GM23338 (cell line): ENCODE measurements around the gene KLC1. TPM values are rescaled to one million over a fixed set of nuclear protein-coding genes. Genes with fewer than 3 reads are reported as not detected.

Experiments
- EZH2 ChIP-seq: fragments of 200-600 bp; sonication (generic); IDR thresholded peaks from one replicate; pipeline ENCODE4 v1.8.0; 2017; ENCODE audit warnings: antibody characterized with exemption, mild to moderate bottlenecking, low read depth; ENCODE audit not compliant: unreplicated experiment
- EZH2phosphoT487 ChIP-seq: fragments of 200-600 bp; sonication (generic); IDR thresholded peaks from one replicate; pipeline ENCODE4 v1.8.1; 2018; ENCODE audit warnings: antibody characterized with exemption; ENCODE audit not compliant: unreplicated experiment
- JUNB ChIP-seq: IDR thresholded peaks from one replicate; pipeline ENCODE4 v1.6.1; 2016; ENCODE audit warnings: antibody characterized with exemption; ENCODE audit not compliant: unreplicated experiment
- REST ChIP-seq: IDR thresholded peaks from one replicate; pipeline ENCODE4 v1.6.1; 2018; ENCODE audit warnings: antibody characterized with exemption; ENCODE audit not compliant: unreplicated experiment
- STAT1 ChIP-seq: IDR thresholded peaks from one replicate; pipeline ENCODE4 v1.6.1; 2016; ENCODE audit warnings: antibody characterized with exemption; ENCODE audit not compliant: unreplicated experiment
- ZNF114 ChIP-seq: fragments of 250-450 bp; sonication (Bioruptor Pico); IDR thresholded peaks from 2 replicates; pipeline ENCODE4 v1.5.0; 2020; ENCODE audit warnings: mild to moderate bottlenecking, moderate library complexity
- polyA plus RNA-seq: library from polyadenylated mRNA; unstranded; fragments of >200 nt; fragmentation: Nextera tagmentation; extraction: Ambion mirVana; gene quantifications from 2 replicates; pipeline ENCODE4 v1.2.1, GENCODE V29; 2016
- total RNA-seq: library from RNA; depleted of rRNA; stranded (reverse); fragments of >200 nt; shearing (Covaris generic); gene quantifications from 2 replicates; pipeline ENCODE4 v1.2.3, GENCODE V29; 2014
- TF ChIP-seq, protein P1 (sequence below): fragments of 250-450 bp; sonication (Bioruptor Pico); IDR thresholded peaks from 2 replicates; pipeline ENCODE4 v1.5.0; 2020; ENCODE audit warnings: mild to moderate bottlenecking, moderate library complexity

The KLC1 gene
- total and polyA plus RNA-seq, 2 experiments from 2014 or later, result 165 to 308 TPM

GRCh38 chr14:103739466-103739792, 110.4 kb downstream of the KLC1 start (continued):
- no peak for TF ChIP-seq REST
- TF ChIP-seq STAT1, result no peak
- TF ChIP-seq EZH2, result no peak
- no peak for TF ChIP-seq EZH2phosphoT487
- TF ChIP-seq, protein P1, sequence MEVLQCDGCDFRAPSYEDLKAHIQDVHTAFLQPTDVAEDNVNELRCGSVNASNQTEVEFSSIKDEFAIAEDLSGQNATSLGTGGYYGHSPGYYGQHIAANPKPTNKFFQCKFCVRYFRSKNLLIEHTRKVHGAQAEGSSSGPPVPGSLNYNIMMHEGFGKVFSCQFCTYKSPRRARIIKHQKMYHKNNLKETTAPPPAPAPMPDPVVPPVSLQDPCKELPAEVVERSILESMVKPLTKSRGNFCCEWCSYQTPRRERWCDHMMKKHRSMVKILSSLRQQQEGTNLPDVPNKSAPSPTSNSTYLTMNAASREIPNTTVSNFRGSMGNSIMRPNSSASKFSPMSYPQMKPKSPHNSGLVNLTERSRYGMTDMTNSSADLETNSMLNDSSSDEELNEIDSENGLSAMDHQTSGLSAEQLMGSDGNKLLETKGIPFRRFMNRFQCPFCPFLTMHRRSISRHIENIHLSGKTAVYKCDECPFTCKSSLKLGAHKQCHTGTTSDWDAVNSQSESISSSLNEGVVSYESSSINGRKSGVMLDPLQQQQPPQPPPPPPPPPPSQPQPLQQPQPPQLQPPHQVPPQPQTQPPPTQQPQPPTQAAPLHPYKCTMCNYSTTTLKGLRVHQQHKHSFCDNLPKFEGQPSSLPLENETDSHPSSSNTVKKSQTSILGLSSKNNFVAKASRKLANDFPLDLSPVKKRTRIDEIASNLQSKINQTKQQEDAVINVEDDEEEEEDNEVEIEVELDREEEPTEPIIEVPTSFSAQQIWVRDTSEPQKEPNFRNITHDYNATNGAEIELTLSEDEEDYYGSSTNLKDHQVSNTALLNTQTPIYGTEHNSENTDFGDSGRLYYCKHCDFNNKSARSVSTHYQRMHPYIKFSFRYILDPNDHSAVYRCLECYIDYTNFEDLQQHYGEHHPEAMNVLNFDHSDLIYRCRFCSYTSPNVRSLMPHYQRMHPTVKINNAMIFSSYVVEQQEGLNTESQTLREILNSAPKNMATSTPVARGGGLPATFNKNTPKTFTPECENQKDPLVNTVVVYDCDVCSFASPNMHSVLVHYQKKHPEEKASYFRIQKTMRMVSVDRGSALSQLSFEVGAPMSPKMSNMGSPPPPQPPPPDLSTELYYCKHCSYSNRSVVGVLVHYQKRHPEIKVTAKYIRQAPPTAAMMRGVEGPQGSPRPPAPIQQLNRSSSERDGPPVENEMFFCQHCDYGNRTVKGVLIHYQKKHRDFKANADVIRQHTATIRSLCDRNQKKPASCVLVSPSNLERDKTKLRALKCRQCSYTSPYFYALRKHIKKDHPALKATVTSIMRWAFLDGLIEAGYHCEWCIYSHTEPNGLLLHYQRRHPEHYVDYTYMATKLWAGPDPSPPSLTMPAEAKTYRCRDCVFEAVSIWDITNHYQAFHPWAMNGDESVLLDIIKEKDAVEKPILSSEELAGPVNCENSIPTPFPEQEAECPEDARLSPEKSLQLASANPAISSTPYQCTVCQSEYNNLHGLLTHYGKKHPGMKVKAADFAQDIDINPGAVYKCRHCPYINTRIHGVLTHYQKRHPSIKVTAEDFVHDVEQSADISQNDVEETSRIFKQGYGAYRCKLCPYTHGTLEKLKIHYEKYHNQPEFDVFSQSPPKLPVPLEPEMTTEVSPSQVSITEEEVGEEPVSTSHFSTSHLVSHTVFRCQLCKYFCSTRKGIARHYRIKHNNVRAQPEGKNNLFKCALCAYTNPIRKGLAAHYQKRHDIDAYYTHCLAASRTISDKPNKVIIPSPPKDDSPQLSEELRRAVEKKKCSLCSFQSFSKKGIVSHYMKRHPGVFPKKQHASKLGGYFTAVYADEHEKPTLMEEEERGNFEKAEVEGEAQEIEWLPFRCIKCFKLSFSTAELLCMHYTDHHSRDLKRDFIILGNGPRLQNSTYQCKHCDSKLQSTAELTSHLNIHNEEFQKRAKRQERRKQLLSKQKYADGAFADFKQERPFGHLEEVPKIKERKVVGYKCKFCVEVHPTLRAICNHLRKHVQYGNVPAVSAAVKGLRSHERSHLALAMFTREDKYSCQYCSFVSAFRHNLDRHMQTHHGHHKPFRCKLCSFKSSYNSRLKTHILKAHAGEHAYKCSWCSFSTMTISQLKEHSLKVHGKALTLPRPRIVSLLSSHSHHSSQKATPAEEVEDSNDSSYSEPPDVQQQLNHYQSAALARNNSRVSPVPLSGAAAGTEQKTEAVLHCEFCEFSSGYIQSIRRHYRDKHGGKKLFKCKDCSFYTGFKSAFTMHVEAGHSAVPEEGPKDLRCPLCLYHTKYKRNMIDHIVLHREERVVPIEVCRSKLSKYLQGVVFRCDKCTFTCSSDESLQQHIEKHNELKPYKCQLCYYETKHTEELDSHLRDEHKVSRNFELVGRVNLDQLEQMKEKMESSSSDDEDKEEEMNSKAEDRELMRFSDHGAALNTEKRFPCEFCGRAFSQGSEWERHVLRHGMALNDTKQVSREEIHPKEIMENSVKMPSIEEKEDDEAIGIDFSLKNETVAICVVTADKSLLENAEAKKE (CRISPR knock-in tag), result no peak
- TF ChIP-seq ZNF114, result no peak
- no peak for TF ChIP-seq JUNB
